Panc1 (cell line): Measurements from ENCODE around the gene TSPAN2.

Source experiments
- CTCF ChIP-seq: fragments of 450-650 bp; IDR thresholded peaks from 2 replicates; pipeline ENCODE4 v1.5.1; 2017; ENCODE audit warnings: mild to moderate bottlenecking
- REST ChIP-seq, 2 experiments: IDR thresholded peaks; 2 replicates each; pipeline ENCODE4 v1.6.1; 2011 to 2012; ENCODE audit warnings: low read depth in 2 of 2, control low read depth in 1 of 2, low read length in 1 of 2, mild to moderate bottlenecking in 1 of 2, moderate library complexity in 1 of 2; ENCODE audit not compliant: insufficient read depth in 1 of 2

GRCh38 chr1:115120296-115120695 is 31.0 kb upstream of the TSPAN2 start:
- TF ChIP-seq REST (IDR thresholded peaks at IDR 0.05; ENCODE audit: insufficient read depth in 1 of 2, low read depth in 2 of 2, low read length in 1 of 2) (no peak), CTCF (no peak)
